ENCODE data around the gene RCSD1.
A peak's percentile ranks its signal among the peaks of the same experiment; 100 is the strongest.

The RCSD1 gene

GRCh38 chr1:167629681-167630567 is at the start of gene RCSD1:
Gene RCSD1, plus strand, starts transcription at chr1:167630232. Its CDS starts 192 bp downstream, at chr1:167630424.
- no peaks in the 10 kb centered on the region; the same call in 1 of the 2 replicates for H3K9me3 ChIP-seq (ENCODE audit: insufficient read depth, low read length)
- peak within 1 kb of the TSS; percentile 86 for H3K27ac ChIP-seq (ENCODE audit: low read length)
- H3K79me2 ChIP-seq (ENCODE audit: low read length): peaks cover 12% of the 10 kb centered on the region; the same call in 1 of the 2 replicates
- peak within 1 kb of the TSS; percentile 92 for H3K9ac ChIP-seq (ENCODE audit: low read length)
- no peak for TF ChIP-seq EZH2phosphoT487 (IDR thresholded peaks at IDR 0.05; ENCODE audit: low read depth)
- TF ChIP-seq, protein P1, sequence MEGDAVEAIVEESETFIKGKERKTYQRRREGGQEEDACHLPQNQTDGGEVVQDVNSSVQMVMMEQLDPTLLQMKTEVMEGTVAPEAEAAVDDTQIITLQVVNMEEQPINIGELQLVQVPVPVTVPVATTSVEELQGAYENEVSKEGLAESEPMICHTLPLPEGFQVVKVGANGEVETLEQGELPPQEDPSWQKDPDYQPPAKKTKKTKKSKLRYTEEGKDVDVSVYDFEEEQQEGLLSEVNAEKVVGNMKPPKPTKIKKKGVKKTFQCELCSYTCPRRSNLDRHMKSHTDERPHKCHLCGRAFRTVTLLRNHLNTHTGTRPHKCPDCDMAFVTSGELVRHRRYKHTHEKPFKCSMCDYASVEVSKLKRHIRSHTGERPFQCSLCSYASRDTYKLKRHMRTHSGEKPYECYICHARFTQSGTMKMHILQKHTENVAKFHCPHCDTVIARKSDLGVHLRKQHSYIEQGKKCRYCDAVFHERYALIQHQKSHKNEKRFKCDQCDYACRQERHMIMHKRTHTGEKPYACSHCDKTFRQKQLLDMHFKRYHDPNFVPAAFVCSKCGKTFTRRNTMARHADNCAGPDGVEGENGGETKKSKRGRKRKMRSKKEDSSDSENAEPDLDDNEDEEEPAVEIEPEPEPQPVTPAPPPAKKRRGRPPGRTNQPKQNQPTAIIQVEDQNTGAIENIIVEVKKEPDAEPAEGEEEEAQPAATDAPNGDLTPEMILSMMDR (IDR thresholded peaks at IDR 0.05; ENCODE audit: low read depth, low read length): no peak
- H3K27me3 ChIP-seq (ENCODE audit: low read depth, low read length): no peaks in the 10 kb centered on the region
- peak within 1 kb of the TSS; percentile 93 for H3K4me2 ChIP-seq (ENCODE audit: low read length)
- H3K4me3 ChIP-seq (ENCODE audit: low read length): peak within 1 kb of the TSS; percentile 81
- H3K4me1 ChIP-seq (ENCODE audit: low read length): peaks cover 49% of the 10 kb centered on the region
- no peaks in the 10 kb centered on the region for H4K20me1 ChIP-seq (ENCODE audit: insufficient read depth, low read length)
- H2AFZ ChIP-seq (ENCODE audit: low read depth, low read length): peak within 1 kb of the TSS; percentile 54
- H3K36me3 ChIP-seq (replicated peaks; ENCODE audit: low read depth, low read length): no peaks in the 10 kb centered on the region

DNA sequence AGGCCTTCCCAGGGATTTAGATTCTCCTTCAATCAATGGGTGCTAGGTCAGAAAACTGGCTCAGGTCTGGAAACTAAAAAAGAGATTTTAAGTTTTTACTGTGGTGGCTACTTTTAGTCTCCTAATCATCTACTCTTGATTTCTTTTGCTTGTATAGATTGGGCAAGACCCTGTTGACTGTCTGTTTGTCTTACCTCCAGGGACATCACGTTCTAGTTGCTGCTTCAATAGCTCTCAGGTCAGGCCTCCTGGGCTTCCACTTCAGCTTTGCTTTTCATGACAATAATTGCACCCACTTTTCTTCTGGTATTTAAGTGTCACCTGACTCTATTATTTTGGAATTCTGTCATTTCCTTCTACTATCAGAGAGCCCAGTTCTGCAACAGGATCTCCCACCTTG is 48.0 kb upstream of the RCSD1 start:
- Histone ChIP-seq H3K4me3 (ENCODE audit: low read length) (no peak overlapping the region), H3K79me2 (ENCODE audit: low read length) (no peaks in the 10 kb centered on the region), H3K4me1 (ENCODE audit: low read length) (no peaks in the 10 kb centered on the region), H3K27me3 (ENCODE audit: low read depth, low read length) (0 out of 2 replicates have a peak, but pooled peaks cover 14% of the 10 kb centered on the region), H3K9ac (ENCODE audit: low read length) (no peak overlapping the region), H3K36me3 (replicated peaks; ENCODE audit: low read depth, low read length) (no peaks in the 10 kb centered on the region), H4K20me1 (ENCODE audit: insufficient read depth, low read length) (no peaks in the 10 kb centered on the region), H2AFZ (ENCODE audit: low read depth, low read length) (no peak overlapping the region), H3K4me2 (ENCODE audit: low read length) (no peak overlapping the region), H3K27ac (ENCODE audit: low read length) (no peak overlapping the region), H3K9me3 (ENCODE audit: insufficient read depth, low read length) (no peaks in the 10 kb centered on the region)
- TF ChIP-seq EZH2phosphoT487 (IDR thresholded peaks at IDR 0.05; ENCODE audit: low read depth): no peak
- TF ChIP-seq, protein P1 (IDR thresholded peaks at IDR 0.05; ENCODE audit: low read depth, low read length): no peak

GRCh38 chr1:167582722-167583121 is 47.3 kb upstream of the RCSD1 start:
- no peaks in the 10 kb centered on the region for H4K20me1 ChIP-seq (ENCODE audit: insufficient read depth, low read length)
- H3K4me3 ChIP-seq (ENCODE audit: low read length): no peak overlapping the region
- H3K36me3 ChIP-seq (replicated peaks; ENCODE audit: low read depth, low read length): no peaks in the 10 kb centered on the region
- no peaks in the 10 kb centered on the region for H3K9me3 ChIP-seq (ENCODE audit: insufficient read depth, low read length)
- no peaks in the 10 kb centered on the region for H3K4me1 ChIP-seq (ENCODE audit: low read length)
- no peak overlapping the region for H2AFZ ChIP-seq (ENCODE audit: low read depth, low read length)
- TF ChIP-seq, protein P1 (IDR thresholded peaks at IDR 0.05; ENCODE audit: low read depth, low read length): no peak
- no peak for TF ChIP-seq EZH2phosphoT487 (IDR thresholded peaks at IDR 0.05; ENCODE audit: low read depth)
- H3K4me2 ChIP-seq (ENCODE audit: low read length): no peak overlapping the region
- H3K27ac ChIP-seq (ENCODE audit: low read length): no peak overlapping the region
- no peaks in the 10 kb centered on the region for H3K79me2 ChIP-seq (ENCODE audit: low read length)
- 0 out of 2 replicates have a peak, but pooled peaks cover 10% of the 10 kb centered on the region for H3K27me3 ChIP-seq (ENCODE audit: low read depth, low read length)
- no peak overlapping the region for H3K9ac ChIP-seq (ENCODE audit: low read length)

DNA sequence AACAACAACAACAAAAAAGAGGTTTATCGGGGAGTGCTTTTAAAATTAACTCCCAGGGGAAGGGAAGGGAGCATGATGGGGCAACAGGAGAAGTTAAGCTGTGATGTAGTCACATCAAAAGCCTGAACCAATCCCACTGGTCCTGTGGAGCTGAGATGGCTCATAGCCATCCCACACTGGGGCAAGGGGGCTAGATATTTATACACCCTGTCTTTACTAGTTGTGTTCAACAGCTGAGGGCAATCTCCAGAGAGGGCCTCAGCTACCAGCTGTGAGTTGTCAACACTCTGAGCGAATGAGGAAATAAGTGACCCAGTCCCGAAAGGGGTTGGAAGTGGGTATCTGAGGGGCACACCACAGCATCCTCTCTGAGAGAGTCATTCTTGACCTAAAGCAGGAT is 45.5 kb upstream of the RCSD1 start:
- Histone ChIP-seq H4K20me1 (ENCODE audit: insufficient read depth, low read length) (no peaks in the 10 kb centered on the region), H3K4me2 (ENCODE audit: low read length) (no peak overlapping the region), H3K36me3 (replicated peaks; ENCODE audit: low read depth, low read length) (no peaks in the 10 kb centered on the region), H2AFZ (ENCODE audit: low read depth, low read length) (no peak overlapping the region), H3K9ac (ENCODE audit: low read length) (no peak overlapping the region), H3K4me1 (ENCODE audit: low read length) (no peaks in the 10 kb centered on the region), H3K27me3 (ENCODE audit: low read depth, low read length) (no peaks in the 10 kb centered on the region), H3K27ac (ENCODE audit: low read length) (no peak overlapping the region), H3K9me3 (ENCODE audit: insufficient read depth, low read length) (no peaks in the 10 kb centered on the region), H3K79me2 (ENCODE audit: low read length) (no peaks in the 10 kb centered on the region), H3K4me3 (ENCODE audit: low read length) (no peak overlapping the region)
- TF ChIP-seq, protein P1 (IDR thresholded peaks at IDR 0.05; ENCODE audit: low read depth, low read length): no peak
- TF ChIP-seq EZH2phosphoT487 (IDR thresholded peaks at IDR 0.05; ENCODE audit: low read depth): no peak
